ENCODE measurements around the gene CHRNA3.
A peak's percentile ranks its signal among the peaks of the same experiment; 100 is the strongest.
"Not testable (repeated sequence)": the region's sequence is repeated elsewhere in the genome, so short reads cannot be mapped to it uniquely, and the experiment has no call there.

CHRNA3 gene

GRCh38 chr15:78618490-78618934 lies 2.3 kb downstream of the CHRNA3 start:
- peak; percentile 59 to 65 for DNase-seq (ENCODE audit: low read depth in 1 of 2, low spot score in 1 of 2)

GRCh38 chr15:78618064-78618463 lies 2.7 kb downstream of the CHRNA3 start:
- DNase-seq (ENCODE audit: low read depth in 1 of 2, low spot score in 1 of 2), result no peak

- no peak for DNase-seq (ENCODE audit: low read depth in 1 of 2, low spot score in 1 of 2)
Measured at GRCh38 chr15:78617516-78617915, 3.3 kb downstream of the CHRNA3 start.

- DNase-seq (ENCODE audit: low read depth in 1 of 2, low spot score in 1 of 2), result no peak
Measured at GRCh38 chr15:78617076-78617475, 3.7 kb downstream of the CHRNA3 start.

- DNase-seq (ENCODE audit: low read depth in 1 of 2, low spot score in 1 of 2), result no peak
Measured at GRCh38 chr15:78616506-78616905, 4.3 kb downstream of the CHRNA3 start.

GRCh38 chr15:78615151-78615589 lies 5.6 kb downstream of the CHRNA3 start:
- DNase-seq (ENCODE audit: low read depth in 1 of 2, low spot score in 1 of 2), result no peak

- no peak for DNase-seq (ENCODE audit: low read depth in 1 of 2, low spot score in 1 of 2)
Measured at GRCh38 chr15:78614021-78614420, 6.8 kb downstream of the CHRNA3 start.

GRCh38 chr15:78609551-78609950 lies 11.2 kb downstream of the CHRNA3 start:
- DNase-seq (ENCODE audit: low read depth in 1 of 2, low spot score in 1 of 2), result not testable (repeated sequence)

GRCh38 chr15:78605680-78606079 lies 15.1 kb downstream of the CHRNA3 start:
- DNase-seq (ENCODE audit: low read depth in 1 of 2, low spot score in 1 of 2), result no peak

GRCh38 chr15:78605201-78605600 lies 15.6 kb downstream of the CHRNA3 start:
- no peak for DNase-seq (ENCODE audit: low read depth in 1 of 2, low spot score in 1 of 2)

GRCh38 chr15:78604420-78604819 lies 16.4 kb downstream of the CHRNA3 start:
- DNase-seq (ENCODE audit: low read depth in 1 of 2, low spot score in 1 of 2), result no peak

GRCh38 chr15:78603467-78603866 lies 17.3 kb downstream of the CHRNA3 start:
- no peak for DNase-seq (ENCODE audit: low read depth in 1 of 2, low spot score in 1 of 2)

- no peak for DNase-seq (ENCODE audit: low read depth in 1 of 2, low spot score in 1 of 2)
Measured at GRCh38 chr15:78599189-78599588, 21.6 kb downstream of the CHRNA3 start.

GRCh38 chr15:78598348-78598747 lies 22.4 kb downstream of the CHRNA3 start:
- no peak for DNase-seq (ENCODE audit: low read depth in 1 of 2, low spot score in 1 of 2)

- no peak for DNase-seq (ENCODE audit: low read depth in 1 of 2, low spot score in 1 of 2)
Measured at GRCh38 chr15:78597583-78597982, 23.2 kb downstream of the CHRNA3 start.

GRCh38 chr15:78574944-78575343 lies 45.9 kb downstream of the CHRNA3 start:
- no peak for DNase-seq (ENCODE audit: low read depth in 1 of 2, low spot score in 1 of 2)

GRCh38 chr15:78573416-78573815 lies 47.4 kb downstream of the CHRNA3 start:
- no peak for DNase-seq (ENCODE audit: low read depth in 1 of 2, low spot score in 1 of 2)

- no peak for DNase-seq (ENCODE audit: low read depth in 1 of 2, low spot score in 1 of 2)
Measured at GRCh38 chr15:78571382-78571781, 49.4 kb downstream of the CHRNA3 start.

- no peak for DNase-seq (ENCODE audit: low read depth in 1 of 2, low spot score in 1 of 2)
Measured at GRCh38 chr15:78570710-78571109, 50.1 kb downstream of the CHRNA3 start.

- DNase-seq (ENCODE audit: low read depth in 1 of 2, low spot score in 1 of 2), result no peak
Measured at GRCh38 chr15:78567531-78567930, 53.3 kb downstream of the CHRNA3 start.

GRCh38 chr15:78565951-78566774 lies 54.6 kb downstream of the CHRNA3 start:
- DNase-seq (ENCODE audit: low read depth in 1 of 2, low spot score in 1 of 2), result no peak

GRCh38 chr15:78565097-78565950 lies 55.5 kb downstream of the CHRNA3 start, which contains the start of gene CHRNA5:
TSS of gene CHRNA5 (plus strand) at chr15:78565520. CDS start at chr15:78565720, 200 bp downstream.
- peak; percentile 20 to 45 for DNase-seq (ENCODE audit: low read depth in 1 of 2, low spot score in 1 of 2)
